HG03378 (cell line): ENCODE results near the gene WDR77.
A peak's percentile ranks its signal among the peaks of the same experiment; 100 is the strongest.

Experiments
- ATAC-seq: cut with Tn5 transposase; IDR thresholded peaks from one replicate; pipeline ENCODE4 v1.9.1; 2021; ENCODE audit warnings: mild to moderate bottlenecking, moderate library complexity; ENCODE audit not compliant: unreplicated experiment

WDR77 gene

DNA sequence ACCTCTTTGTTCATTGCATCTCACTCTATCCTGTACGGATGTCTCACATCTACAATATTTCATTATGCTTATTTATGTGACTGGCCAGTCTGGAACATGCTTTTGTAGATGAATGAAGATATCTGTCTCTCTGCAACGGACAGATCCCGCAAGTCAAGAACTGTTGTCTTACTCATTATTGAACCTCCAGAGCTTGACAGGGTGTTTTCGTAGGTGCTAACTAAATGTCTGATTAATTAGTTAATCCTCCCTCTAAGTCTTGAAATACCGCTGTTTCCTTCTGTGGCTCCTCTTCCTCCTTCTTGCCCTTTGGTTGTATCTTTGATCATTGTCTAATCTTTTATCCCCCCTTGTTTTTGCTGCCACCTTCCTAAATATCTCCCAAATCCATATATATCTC, 21.5 kb upstream of the WDR77 start:
- ATAC-seq = no peak

DNA sequence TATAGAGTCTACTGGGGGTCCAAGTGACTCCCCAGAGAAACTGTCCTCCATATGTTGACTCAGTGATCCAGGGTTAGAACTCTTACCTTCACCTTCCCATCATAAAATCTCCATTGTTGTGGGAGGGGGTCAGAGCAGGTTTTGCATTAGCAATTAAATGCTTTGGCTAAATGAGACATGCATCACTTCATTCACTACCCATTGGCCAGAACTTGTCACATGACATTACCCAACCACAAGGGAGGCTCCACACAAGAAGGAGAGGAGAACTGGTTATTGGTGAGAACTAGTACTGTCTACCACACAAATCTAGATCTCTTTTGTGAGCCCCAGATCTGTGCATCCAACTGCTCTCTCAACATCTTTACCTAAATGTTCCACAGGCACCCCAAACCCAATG, 20.5 kb upstream of the WDR77 start:
- no peak for ATAC-seq

DNA sequence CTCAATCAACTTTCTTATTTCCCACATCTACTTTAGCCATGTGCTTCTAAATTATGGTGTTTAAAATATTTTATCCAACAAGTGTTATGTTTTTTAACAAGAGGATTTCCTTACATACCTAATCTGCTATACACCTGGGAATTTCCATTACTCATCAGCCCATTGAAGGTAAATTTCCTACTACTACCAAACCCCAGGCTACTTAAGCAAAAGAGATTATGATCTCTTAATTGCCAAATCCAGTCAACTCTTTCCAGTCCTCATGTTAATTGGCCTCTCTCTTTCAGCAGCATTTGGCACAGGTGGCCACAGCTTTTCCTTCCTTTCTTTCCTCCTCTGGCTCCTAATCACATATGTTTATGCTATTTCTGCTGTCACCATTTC, 19.7 kb upstream of the WDR77 start:
- ATAC-seq = no peak

DNA sequence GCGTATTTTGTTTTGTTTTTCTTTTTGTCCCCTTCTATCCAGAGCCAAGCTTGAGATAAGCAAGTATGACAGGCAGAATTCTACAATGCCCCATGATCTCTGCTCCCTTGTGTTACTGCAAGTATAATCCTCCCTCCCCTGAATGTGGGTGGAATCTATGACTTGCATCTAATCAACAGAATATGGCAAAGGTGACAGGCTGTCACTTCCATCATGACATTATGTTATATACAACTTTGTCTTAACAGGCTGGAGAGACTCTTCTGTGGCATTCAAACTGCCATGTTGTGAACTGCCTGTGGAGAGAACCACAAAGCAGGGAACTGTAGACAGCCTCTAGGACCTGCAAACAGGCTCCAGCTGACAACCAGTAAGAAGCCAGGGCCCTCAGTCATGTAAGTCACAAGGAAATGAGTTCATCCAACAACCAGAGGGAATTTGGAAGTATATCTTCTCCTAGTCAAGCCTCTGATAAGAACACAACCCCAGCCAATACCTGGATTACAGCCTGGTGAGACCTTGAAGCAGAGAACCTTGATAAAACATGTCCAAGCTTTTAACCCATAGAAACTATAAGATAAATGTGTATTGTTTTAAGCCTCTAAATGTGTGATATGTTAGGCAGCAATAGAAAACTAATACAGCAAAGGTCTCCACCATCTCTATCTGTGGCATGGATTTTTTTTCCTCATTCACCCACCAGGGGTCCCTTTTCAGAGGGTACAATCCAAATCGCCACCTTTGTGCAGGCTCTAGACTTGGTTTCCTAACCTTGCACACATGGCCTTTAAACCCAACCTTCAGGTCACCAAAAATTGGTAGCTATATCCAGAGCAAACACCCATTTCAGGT, 19.0 kb upstream of the WDR77 start:
- no peak for ATAC-seq

DNA sequence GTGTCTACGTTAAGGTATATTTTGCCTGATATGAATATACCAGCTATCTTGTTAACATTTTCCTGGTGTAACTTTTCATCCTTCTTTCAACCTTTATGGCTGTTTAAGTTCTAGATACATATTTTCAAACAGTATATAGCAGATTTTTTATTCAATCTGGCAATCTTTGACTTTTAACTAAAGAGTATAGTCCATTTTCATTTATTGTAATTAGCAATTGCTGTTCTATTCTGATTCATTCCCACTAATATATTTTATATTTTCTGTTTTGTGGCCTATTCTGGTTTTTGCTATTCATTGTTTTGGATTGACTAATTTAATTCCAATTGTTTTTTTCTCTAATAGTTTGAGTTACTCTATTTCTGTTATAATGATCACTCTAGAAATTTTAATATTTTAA, 17.4 kb upstream of the WDR77 start:
- no peak for ATAC-seq

DNA sequence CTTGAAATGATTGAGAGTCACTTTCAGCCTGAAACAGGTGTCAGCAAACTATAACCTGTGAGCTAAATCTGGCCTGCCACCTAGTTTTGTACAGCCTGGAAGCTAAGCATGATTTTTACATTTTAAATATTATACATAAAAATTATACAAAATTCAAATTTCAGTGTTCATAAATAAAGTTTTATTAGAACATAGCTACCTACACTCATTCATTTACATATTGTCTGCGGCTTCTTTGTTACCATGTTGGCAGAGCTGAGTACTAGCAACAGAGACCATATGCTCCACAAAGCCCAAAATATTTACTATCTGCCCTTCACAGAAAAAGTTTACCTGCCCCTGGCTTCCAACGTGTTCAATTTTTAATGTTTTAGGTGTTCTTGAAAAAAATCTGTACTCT, 16.7 kb upstream of the WDR77 start:
- ATAC-seq = no peak

DNA sequence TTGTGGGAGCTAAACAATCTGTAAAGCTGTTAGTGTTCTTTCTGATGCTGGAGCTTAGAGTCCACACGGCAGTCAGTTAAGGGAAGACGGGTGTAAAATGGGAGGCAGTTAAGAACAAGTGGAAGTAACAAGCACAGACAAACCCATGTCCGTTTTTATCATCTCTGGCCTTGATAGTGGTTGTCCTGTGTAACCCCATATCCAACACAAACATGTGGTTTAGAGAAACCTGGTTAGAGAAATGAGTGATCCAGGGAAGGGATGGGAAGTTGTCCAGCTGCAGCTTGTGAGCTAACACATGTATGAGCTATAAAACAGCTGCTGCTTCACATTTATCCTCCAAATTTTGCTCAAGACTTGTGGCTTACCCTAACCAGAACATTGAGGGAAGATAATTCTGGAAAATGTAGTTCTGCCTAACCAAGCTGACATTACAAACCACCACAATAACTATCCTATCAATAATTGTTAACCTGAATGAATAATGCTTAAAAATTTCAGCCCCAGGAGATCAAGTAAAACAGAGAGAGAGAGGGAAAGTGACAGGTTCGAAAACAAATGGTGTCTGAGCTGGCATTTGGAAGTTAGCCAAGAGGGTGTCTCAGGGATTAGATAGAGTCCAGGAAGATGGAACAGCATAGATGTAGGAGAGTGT, 14.1 kb upstream of the WDR77 start:
- no peak for ATAC-seq

DNA sequence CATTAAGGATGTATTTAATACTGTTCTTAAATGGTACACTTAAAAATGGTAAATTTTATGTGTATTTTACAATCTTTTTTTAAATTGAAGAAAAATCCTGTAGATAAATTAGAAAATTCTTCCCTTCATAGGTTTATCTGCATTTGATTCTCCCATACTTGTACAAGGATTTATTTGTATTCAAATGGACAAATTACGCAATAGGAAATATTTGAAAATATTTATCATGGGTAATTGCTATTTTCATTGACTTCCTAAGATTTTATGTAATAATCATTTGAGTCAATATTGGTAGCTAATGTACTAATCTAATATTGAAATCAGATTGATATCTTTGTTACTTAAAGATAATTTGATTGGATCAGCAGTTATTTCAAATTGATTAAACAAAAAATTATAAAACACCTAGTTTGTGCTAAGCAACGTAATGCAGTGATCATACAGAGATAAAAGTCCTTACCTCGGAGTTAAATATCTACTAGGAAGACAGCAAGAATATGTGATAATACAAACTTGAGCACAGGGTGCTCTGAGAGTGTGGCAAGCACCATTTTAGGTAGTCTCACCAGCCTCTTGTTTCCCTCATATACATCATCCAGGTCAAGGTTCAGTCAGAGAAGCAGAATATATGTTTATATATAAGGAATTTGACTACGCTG, 13.4 kb upstream of the WDR77 start:
- ATAC-seq = no peak

DNA sequence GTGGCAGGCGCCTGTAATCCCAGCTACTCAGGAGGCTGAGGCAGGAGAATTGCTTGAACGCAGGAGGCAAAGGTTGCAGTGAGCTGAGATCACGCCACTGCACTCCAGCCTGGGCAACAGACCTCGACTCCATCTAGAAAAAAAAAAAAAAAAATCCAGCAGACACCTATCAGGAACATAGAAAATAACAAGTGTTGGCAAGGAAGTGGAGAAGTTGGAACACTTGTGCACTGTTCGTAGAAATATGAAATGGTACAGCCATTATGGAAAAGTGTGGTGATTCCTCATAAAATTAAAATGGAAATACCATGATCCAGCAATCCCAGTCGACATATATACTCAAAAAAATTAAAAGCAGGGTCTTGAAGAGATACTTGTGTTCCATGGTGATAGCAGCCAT, 12.7 kb upstream of the WDR77 start:
- no peak for ATAC-seq

DNA sequence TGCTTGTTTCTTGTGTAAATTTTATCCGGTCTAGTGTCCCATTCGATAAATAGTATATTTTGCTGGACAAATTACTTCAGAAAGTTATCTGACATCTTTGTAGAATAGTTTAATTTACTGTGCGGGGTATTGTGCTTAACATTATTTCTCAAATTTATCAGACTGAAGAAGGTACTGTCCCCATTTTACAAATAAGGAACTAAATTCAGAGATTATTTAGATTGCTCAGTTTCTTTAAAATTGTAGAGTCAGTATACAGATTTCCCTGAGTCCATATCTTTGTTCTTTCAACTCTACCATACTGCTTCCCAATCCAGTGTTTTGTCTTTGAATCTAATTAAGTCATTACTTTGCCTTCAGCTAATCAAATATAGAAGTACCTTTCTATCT, 6.6 kb upstream of the WDR77 start:
- ATAC-seq = no peak

DNA sequence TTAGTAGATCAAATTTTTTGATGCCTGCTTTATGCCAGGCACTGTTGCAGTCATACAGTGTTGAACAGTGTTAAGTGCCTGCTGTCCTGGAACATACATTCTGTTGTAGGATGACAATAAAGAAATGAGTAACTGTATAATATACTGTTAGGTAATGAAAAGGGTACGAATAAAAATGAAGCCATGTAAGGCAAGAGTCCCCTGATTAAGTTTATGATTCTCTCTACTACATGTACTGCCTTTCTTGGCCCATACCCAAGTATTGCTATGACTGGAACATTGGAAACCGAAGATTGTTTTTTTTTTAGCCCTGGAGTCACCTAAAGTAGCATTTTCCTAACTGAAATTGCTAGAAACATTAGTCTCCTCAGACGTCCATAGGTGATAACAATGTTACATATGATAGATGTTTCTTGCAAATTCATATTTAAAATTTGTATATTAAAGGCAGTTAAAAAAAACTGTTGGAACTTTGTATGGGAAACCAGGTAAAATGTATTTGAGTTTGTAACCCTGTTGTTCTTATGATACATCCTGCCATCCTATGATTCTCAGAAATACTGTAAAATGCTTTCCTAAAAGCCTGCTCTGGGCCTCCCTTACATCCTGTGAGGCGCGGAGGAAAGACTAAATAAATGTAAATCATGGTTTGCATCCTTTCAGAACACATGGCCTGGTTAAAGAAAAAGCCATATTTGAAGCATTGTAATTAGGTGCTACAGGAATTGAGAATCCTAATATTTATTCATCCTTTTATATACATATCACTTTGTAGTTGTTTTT, 6.0 kb upstream of the WDR77 start:
- ATAC-seq = no peak

DNA sequence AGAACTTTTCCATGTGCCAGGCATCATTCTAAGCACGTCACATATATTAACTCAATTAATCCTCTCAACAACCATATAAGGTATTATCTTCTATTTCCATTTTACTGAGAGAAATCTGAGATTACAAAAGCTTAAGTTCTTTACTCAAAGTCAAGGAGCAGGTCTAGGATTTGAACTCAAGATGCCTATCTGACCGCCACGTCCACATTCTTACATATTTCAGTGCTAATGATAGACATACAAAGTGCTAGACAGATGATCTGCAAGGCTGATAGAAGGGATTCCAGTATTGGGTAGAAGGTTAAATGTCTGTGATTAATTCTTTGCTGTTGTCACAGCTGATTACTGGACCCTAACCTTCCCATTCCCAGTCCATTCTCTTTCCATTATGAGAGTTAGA, 4.7 kb upstream of the WDR77 start:
- no peak for ATAC-seq

DNA sequence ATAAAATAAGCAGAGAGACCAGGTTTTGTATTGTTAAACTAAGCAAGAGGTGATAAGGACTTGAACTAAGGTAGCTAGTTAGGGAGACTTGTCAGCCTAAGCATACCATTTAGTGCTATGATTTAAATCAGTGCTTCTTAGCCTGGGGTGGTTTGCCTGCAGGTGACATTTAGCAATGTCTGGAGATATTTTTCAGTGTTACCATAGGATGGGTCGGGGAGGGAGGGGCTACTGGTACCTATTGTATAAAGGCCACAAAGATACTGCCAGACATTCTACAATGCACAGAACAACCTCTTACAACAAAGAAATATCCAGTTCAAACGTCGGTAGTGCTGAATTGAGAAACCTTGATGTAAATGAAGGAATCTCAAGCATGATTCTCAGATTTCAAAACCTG, 3.5 kb upstream of the WDR77 start:
- ATAC-seq = no peak

DNA sequence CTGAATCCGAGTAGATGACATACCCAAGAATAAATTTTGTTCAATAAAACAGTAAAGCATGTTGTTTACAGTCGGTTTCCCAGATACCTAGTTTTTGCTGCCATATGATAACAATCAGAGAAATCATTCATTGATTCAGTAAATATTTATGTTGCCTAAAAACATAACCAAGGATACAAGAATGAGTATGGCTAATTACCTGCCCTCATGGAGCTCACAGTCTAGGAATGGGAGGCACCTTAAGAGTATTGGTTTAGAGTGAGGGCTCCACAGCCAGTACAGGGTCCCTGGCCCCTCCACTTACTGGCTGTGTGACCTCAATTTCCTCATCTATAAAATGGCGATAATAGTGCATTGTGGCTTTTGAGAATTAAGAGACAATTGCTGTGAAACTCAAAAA, 1.1 kb upstream of the WDR77 start:
- ATAC-seq = no peak

DNA sequence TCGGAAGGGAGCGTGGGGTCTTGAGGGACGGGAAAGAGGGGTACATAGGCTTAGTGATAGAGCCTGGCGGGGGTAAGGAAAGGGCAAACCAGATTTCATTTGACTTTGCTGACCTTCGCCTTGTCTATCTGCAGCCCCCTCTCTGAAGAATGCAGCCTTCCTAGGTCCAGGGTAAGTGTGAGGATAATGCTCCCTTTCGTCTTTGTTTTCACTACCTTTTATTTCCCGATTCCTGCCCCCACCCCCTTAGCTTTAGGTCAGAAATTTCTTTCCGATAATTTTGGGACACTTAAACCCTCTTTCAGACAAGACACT, 604 bp upstream of the WDR77 start:
- ATAC-seq = no peak

DNA sequence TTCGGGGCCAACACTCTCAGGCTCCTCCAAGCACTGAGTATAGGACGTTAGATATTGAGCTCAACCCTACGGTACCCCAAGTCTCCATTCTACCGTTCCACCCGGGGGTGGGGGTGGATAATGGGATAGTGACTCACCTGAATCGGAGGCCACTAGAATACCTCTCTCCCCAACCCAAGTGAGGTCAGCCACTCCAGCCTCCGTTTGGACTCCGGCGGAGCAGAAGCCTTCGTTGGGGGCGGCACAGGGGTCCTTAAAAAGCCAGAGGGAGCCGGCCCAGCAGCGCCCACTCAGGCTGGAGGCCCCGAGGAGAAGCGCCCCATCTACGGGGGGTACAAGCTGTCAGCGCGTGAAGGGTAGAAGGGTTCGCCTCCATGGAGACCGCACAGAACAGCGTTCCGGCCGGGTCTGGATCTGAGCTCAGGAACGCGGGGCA, 556 bp downstream of the WDR77 start:
- peak; percentile 17 for ATAC-seq

DNA sequence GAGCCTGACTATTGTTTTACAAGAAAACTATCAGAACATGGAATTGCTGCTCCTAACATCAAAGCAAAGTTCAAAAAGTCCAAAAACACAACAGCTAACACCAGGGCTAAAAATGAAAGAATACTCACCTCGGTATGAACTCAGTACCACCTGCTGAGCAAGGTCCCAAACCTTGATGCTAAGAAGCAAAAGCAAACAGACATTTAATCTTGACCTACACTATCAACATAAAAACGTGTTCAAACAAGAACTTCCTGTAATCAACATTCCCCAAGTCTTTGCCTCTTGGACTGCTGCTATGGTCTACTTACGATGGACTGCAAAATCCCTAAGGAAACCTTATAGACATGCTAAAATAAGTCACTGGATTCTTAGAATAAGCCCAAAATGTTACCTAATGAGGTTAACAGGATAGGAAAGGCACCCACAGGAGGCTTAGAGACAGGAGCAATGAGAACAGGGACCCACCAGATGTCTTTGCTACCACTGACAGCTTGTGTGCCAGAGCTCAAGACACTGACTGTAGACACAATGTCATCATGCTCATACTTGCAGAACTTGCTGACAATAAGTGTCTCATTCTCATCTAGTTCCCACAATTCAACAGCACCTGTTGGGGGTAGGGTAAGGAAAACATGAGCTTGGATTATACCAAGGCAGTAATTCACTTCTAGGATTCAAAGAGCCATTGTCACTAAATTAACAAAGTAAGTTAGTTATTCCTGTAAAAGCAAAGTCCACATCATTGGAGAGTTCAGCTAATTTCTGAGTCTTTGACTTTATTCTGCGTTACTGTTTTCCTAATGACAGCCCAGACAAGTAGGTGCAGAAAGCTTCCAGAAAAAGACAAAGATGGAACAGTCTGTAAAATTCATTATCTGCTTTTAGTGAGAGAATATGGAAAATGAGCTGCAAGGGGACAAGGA, 1.8 kb downstream of the WDR77 start:
- no peak for ATAC-seq

DNA sequence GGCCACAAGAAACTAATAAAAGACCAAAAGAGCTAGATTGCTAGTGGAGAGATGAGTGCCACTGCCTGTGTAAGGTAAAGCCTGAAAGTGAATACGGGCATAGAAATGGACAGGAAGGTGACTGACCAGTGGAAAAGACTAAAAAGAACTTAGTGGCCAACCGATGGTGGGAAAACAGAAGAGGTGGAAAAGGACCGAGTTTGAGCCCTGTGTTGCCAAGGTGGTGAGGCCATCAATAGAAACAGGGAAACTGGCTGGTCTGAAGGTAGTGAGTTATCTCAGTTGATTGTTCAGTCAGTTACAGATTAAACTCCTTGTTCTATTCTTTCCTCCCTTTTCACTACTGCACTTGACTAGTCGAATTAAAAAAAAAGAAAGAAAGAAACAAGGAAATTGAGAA, 2.5 kb downstream of the WDR77 start:
- ATAC-seq = no peak

DNA sequence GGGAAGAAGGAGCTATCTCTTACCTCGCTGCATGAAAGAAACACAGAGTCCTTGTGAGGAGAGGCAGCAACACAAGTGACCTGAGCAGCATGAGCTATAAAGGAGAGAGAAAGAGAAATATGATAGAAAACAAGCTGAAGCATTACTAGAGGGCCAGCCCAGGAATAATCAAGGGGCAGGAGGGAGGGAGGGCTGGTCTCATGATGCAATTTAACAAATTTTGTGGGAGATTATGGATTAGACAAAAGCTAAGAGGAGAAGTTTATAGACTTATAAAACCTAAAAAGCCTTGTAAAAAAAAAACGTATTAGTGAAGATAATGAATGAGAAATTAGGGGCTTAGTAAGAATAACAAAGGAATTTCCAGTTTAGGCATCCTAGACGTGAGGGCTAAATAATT, 5.0 kb downstream of the WDR77 start:
- ATAC-seq = no peak

DNA sequence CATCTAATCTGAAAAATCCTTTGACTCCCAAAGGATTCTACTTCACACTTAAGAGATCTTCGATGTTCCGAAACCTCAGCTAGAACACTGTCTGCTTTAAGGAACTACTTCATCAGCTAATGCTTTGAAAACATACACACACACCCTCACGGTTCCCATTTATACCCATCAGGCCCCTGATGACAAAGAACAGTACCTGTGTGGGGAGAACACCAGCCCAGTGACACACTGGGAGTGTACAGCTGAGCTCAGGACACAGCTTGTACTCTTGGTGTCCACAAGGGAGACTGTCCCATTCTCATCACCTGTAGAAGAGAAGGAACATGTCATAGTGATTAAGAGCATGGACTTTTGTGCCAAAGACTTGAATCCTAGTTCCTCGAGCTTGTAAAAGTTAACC, 6.6 kb downstream of the WDR77 start:
- ATAC-seq = no peak
